GOT3 (cell line): Measurements from ENCODE around the gene EXOC3L4.
"Not testable (repeated sequence)": the region's sequence is repeated elsewhere in the genome, so short reads cannot be mapped to it uniquely, and the experiment has no call there.

ENCODE experiments used
- DNase-seq: peaks from one replicate; lab custom pipeline; 2025; ENCODE audit warnings: mixed read lengths; lab: John Stamatoyannopoulos, UW

The EXOC3L4 gene

GRCh38 chr14:103151270-103151945, 56.9 kb downstream of the EXOC3L4 start:
- no peak for DNase-seq

DNA sequence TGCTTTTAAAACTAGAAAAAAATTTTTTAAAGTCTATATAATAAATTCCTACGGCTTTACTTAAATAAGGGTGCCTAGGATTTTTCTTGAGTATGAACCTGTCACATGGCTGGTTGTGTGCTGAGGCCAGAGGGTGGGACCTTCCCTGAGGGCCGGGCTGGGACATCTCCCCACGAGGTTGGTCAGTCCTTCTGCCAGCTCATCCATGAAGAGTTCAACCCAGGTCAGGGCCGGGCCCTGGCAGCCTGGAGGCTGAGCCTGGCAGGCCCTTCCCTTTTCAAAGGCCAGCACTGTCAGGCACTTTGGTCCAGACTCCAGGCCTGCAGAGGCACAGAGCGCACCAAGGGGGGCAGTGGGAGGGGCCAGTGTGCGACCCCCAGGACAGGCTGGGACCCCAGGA, 60.5 kb downstream of the EXOC3L4 start:
- DNase-seq, result peak; percentile 3

- DNase-seq, result not testable (repeated sequence)
Observed at GRCh38 chr14:103155416-103155815, 60.9 kb downstream of the EXOC3L4 start.

DNA sequence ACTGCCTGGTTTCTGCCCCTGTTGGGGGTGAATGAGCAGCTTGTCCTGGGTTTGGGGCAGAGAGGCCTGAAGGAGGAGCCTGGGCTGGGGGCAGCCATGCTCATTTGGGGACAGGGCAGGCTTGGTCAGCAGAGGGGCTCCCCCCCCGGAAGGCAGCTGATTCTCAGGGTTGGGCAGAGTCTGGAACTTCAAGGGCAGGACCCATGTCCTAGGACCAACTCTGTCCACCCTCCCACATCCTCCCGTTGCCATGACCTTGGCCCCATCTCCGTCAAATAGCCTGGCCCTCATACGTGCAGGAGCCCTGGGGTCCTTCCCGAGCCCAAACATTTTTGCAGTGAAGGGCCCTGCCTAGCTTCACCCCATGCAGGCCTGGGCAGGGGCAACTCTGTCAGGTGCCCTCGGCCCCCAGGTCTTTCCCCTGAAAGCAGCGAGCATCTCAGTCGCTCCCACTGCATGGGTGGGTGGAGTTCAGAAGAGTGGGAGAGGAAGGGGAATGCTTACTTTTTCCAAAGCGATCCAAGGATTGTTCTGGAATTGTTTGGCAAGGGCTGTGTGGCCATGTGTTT, 61.4 kb downstream of the EXOC3L4 start:
- no peak for DNase-seq

GRCh38 chr14:103156651-103157378, 62.3 kb downstream of the EXOC3L4 start:
- DNase-seq, result no peak

GRCh38 chr14:103157969-103158368, 63.4 kb downstream of the EXOC3L4 start:
- no peak for DNase-seq

- DNase-seq, result no peak
Observed at GRCh38 chr14:103158688-103159087, 64.2 kb downstream of the EXOC3L4 start.
